K562 (cell line): Measurements from ENCODE around the gene UBE2M. TPM values are rescaled to one million over a fixed set of nuclear protein-coding genes. Genes with fewer than 3 reads are reported as not detected.

Experiments used
- BCL6 ChIP-seq: fragments of 250-450 bp; sonication (Bioruptor Pico); IDR thresholded peaks from 2 replicates; pipeline ENCODE4 v1.4.0; 2020
- BCLAF1 ChIP-seq, 2 experiments: fragments of 450-650 bp in 1 of 2; IDR thresholded peaks; 2 replicates each; pipeline ENCODE4 v1.6.1; 2011 to 2017; ENCODE audit warnings: low read depth in 2 of 2, antibody characterized with exemption in 1 of 2, borderline replicate concordance in 1 of 2, low read length in 1 of 2, mild to moderate bottlenecking in 1 of 2, mixed read lengths in 1 of 2; ENCODE audit not compliant: control insufficient read depth in 1 of 2
- CBX8 ChIP-seq: fragments of 200-600 bp; sonication (generic); IDR thresholded peaks from 2 replicates; pipeline ENCODE4 v1.6.1; 2012; ENCODE audit warnings: borderline replicate concordance, mixed run types, low read depth, mild to moderate bottlenecking, moderate library complexity, mixed read lengths, low read length, control low read depth, inconsistent platforms; ENCODE audit not compliant: poor library complexity, severe bottlenecking; ENCODE audit errors: extremely low read depth
- DIDO1 ChIP-seq: fragments of 450-650 bp; IDR thresholded peaks from 2 replicates; pipeline ENCODE4 v1.6.1; 2016; ENCODE audit warnings: low read depth, missing biosample characterization, missing genetic modification characterization
- ELF2 ChIP-seq: fragments of 250-450 bp; sonication (Bioruptor Pico); IDR thresholded peaks from 2 replicates; pipeline ENCODE4 v1.5.0; 2021; ENCODE audit warnings: mild to moderate bottlenecking
- FOXA3 ChIP-seq, 2 experiments: fragments of 450-650 bp in 1 of 2; sonication (generic) in 1 of 2; formaldehyde crosslinking; IDR thresholded peaks in 1 of 2; conservative IDR thresholded peaks in 1 of 2; 2 replicates each; pipeline versions ENCODE4 v1.4.0 to v1.8.0; 2020 to 2022; ENCODE audit warnings: mild to moderate bottlenecking in 2 of 2, missing genetic modification reagents in 1 of 2
- NCOA6 ChIP-seq: fragments of 450-650 bp; IDR thresholded peaks from 2 replicates; pipeline ENCODE4 v1.6.1; 2017; ENCODE audit warnings: mild to moderate bottlenecking
- NFE2 ChIP-seq: IDR thresholded peaks from 2 replicates; pipeline ENCODE4 v1.6.1; 2014; ENCODE audit warnings: antibody characterized with exemption, low read depth
- PTTG1 ChIP-seq: fragments of 450-650 bp; IDR thresholded peaks from 2 replicates; pipeline ENCODE4 v1.6.1; 2016; ENCODE audit warnings: low read depth, mild to moderate bottlenecking, missing genetic modification characterization, missing compliant biosample characterization
- RBFOX2 ChIP-seq: fragments of 200-400 bp; formaldehyde crosslinking; IDR thresholded peaks from 2 replicates; pipeline ENCODE4 v1.6.1; 2017; ENCODE audit warnings: low read depth, mild to moderate bottlenecking, low read length, moderate library complexity
- TAF7 ChIP-seq: fragments of 450-650 bp; IDR thresholded peaks from 2 replicates; pipeline ENCODE4 v1.6.1; 2016; ENCODE audit warnings: missing genetic modification characterization, missing compliant biosample characterization
- THAP12 ChIP-seq: fragments of 250-450 bp; sonication (Bioruptor Pico); IDR thresholded peaks from 2 replicates; pipeline ENCODE4 v1.9.0; 2021; ENCODE audit warnings: mild to moderate bottlenecking, inconsistent platforms
- TSC22D4 ChIP-seq: fragments of 450-650 bp; IDR thresholded peaks from 2 replicates; pipeline ENCODE4 v1.6.1; 2016; ENCODE audit warnings: missing genetic modification characterization, missing biosample characterization, control low read depth
- ZC3H4 ChIP-seq: sonication (generic); formaldehyde crosslinking; IDR thresholded peaks from 2 replicates; pipeline ENCODE4 v1.9.0; 2021; ENCODE audit warnings: missing genetic modification reagents, borderline replicate concordance
- ZNF24 ChIP-seq: fragments of 450-650 bp; IDR thresholded peaks from 2 replicates; pipeline ENCODE4 v1.6.1; 2016
- polyA plus RNA-seq, 8 experiments: library from polyadenylated mRNA; depleted of rRNA in 4 of 8; stranded (reverse) in 5 of 8; unstranded in 3 of 8; fragments of >200 nt; fragmentation: Nextera tagmentation in 2 of 8; fragmentation: Illumina TruSeq in 1 of 8; extraction: Ambion mirVana in 2 of 8; extraction: Trizol in 1 of 8; gene quantifications; 2 replicates each; pipeline versions ENCODE4 v1.2.1 to v1.2.3, GENCODE V29; 2011 to 2014; ENCODE audit warnings: inconsistent platforms in 1 of 8, missing spikeins in 1 of 8
- total RNA-seq, 7 experiments: library from RNA; depleted of rRNA in 6 of 7; stranded (reverse); fragments of >200 nt in 6 of 7; fragmentation: Illumina TruSeq in 2 of 7; extraction: Trizol in 2 of 7; gene quantifications; 2 replicates each; pipeline versions ENCODE4 v1.2.1 to v1.2.3, GENCODE V29; 2011 to 2021; ENCODE audit warnings: low replicate concordance in 1 of 7
- TF ChIP-seq, protein P1 (sequence below): fragments of 450-650 bp; IDR thresholded peaks from 2 replicates; pipeline ENCODE4 v1.6.1; 2018; ENCODE audit not compliant: partially characterized antibody

The UBE2M gene
- total and polyA plus RNA-seq, 9 of the 15 experiments (the other 6 are each of a cell fraction or from before 2014, with no cell fraction given): 0.92 to 163 (median 85.7) TPM

DNA sequence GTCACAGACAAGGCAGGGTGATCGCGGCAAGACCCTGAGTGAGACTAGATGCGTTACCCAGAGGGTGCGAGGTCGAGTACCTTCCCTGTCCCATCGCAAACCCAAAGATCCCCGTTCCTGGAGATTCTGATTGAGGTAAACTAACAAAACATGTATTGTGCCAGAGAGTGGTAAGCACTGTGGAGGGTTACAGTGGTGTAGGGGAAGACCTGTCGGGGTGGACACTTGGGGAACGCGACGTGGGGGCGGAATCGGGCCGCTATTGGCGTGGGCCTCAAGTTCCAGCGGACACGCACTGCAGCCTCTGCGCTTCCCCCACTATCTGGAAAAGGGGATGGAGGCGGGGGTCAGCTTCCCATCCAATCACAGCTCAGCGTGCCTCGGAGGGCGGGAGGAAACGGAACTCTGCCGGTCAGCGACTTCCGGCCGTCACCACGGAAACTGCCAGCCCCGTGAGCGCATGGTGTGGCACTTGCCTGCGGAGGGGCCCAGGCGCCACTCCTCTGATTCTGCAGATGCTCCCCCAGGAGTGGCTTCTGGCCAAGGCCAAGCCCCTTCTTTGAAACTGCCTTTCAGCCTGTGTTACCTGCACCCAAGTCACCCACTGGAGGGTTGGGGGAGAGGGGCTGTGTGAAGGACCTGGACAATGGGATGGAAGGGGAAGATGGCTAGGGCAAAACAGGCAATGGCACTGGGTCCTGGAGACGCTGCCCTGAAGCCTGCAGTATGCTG is 1.0 kb upstream of the UBE2M start (continued):
- TF ChIP-seq, protein P1, sequence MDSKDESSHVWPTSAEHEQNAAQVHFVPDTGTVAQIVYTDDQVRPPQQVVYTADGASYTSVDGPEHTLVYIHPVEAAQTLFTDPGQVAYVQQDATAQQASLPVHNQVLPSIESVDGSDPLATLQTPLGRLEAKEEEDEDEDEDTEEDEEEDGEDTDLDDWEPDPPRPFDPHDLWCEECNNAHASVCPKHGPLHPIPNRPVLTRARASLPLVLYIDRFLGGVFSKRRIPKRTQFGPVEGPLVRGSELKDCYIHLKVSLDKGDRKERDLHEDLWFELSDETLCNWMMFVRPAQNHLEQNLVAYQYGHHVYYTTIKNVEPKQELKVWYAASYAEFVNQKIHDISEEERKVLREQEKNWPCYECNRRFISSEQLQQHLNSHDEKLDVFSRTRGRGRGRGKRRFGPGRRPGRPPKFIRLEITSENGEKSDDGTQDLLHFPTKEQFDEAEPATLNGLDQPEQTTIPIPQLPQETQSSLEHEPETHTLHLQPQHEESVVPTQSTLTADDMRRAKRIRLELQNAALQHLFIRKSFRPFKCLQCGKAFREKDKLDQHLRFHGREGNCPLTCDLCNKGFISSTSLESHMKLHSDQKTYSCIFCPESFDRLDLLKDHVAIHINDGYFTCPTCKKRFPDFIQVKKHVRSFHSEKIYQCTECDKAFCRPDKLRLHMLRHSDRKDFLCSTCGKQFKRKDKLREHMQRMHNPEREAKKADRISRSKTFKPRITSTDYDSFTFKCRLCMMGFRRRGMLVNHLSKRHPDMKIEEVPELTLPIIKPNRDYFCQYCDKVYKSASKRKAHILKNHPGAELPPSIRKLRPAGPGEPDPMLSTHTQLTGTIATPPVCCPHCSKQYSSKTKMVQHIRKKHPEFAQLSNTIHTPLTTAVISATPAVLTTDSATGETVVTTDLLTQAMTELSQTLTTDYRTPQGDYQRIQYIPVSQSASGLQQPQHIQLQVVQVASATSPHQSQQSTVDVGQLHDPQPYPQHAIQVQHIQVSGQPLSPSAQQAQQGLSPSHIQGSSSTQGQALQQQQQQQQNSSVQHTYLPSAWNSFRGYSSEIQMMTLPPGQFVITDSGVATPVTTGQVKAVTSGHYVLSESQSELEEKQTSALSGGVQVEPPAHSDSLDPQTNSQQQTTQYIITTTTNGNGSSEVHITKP: peak; percentile 17
- no peak for TF ChIP-seq TSC22D4 (tag)
- no peak for TF ChIP-seq BCL6 (CRISPR knock-in tag)
- no peak for TF ChIP-seq NCOA6
- TF ChIP-seq ZNF24: no peak
- TF ChIP-seq BCLAF1 (IDR thresholded peaks at IDR 0.05; ENCODE audit: borderline replicate concordance in 1 of 2, control insufficient read depth in 1 of 2, low read depth in 2 of 2, low read length in 1 of 2): 0 out of 4 replicates have a peak, but pooled peaks of 1 of the 2 experiments have one; percentile 27
- 0 out of 2 replicates have a peak, but pooled peaks have one; percentile 82 for TF ChIP-seq ZC3H4 (CRISPR knock-in tag)
- TF ChIP-seq DIDO1 (tag): 0 out of 2 replicates have a peak, but pooled peaks have one; percentile 49
- no peak for TF ChIP-seq PTTG1 (tag)
- TF ChIP-seq FOXA3 (CRISPR knock-in tag; conservative IDR thresholded peaks at IDR 0.05 in 1 of 2, IDR thresholded peaks at IDR 0.05 in 1 of 2): peak in 1 of 2 experiments; percentile 75; a peak in 1 of 4 replicates
- no peak for TF ChIP-seq NFE2
- peak; percentile 84 for TF ChIP-seq TAF7 (tag)
- peak; percentile 81 for TF ChIP-seq THAP12 (CRISPR knock-in tag)
- peak; percentile 86 for TF ChIP-seq RBFOX2
- no peak for TF ChIP-seq CBX8
- no peak; the same call in 1 of the 2 replicates for TF ChIP-seq ELF2 (CRISPR knock-in tag)
